Tibial nerve (tissue), 4 donors: ENCODE measurements around the gene KDM2A. TPM values are rescaled to one million over a fixed set of nuclear protein-coding genes. Genes with fewer than 3 reads are reported as not detected.

ENCODE experiments used
- DNase-seq, 2 donors: peaks; one replicate each; pipeline ENCODE4 v3.0.0-alpha.2; 2019; ENCODE audit warnings: low spot score in 2 of 2
- H3K27ac ChIP-seq, 4 donors: fragments of 200-600 bp; sonication (generic) in 3 of 4; one replicate each; pipeline ENCODE4 v1.5.1; 2017 to 2019; ENCODE audit warnings: mild to moderate bottlenecking in 1 of 4
- H3K27me3 ChIP-seq, 2 donors: fragments of 200-600 bp; sonication (generic) in 1 of 2; one replicate each; pipeline versions ENCODE4 v1.5.1 to v1.6.0; 2017 to 2019
- H3K36me3 ChIP-seq, 3 donors: fragments of 200-600 bp; sonication (generic); one replicate each; pipeline ENCODE4 v1.5.1; 2018 to 2019
- H3K4me1 ChIP-seq, 4 donors: fragments of 200-600 bp; sonication (generic) in 3 of 4; one replicate each; pipeline ENCODE4 v1.5.1; 2017 to 2019
- H3K4me3 ChIP-seq, 4 donors: fragments of 200-600 bp; sonication (generic) in 3 of 4; one replicate each; pipeline ENCODE4 v1.5.1; 2017 to 2019; ENCODE audit warnings: mild to moderate bottlenecking in 1 of 4, moderate library complexity in 1 of 4
- H3K9me3 ChIP-seq, 4 donors: fragments of 200-600 bp; sonication (generic) in 3 of 4; one replicate each; pipeline ENCODE4 v1.5.1; 2017 to 2019
- EP300 ChIP-seq, 2 donors: sonication (generic); formaldehyde crosslinking; IDR thresholded peaks; one replicate each; pipeline ENCODE4 v1.6.1; 2017; ENCODE audit warnings: antibody characterized with exemption in 2 of 2, mild to moderate bottlenecking in 1 of 2
- POLR2A ChIP-seq, 2 donors: fragments of 450-650 bp; IDR thresholded peaks; one replicate each; pipeline ENCODE4 v1.6.1; 2017; ENCODE audit warnings: antibody characterized with exemption in 2 of 2, mild to moderate bottlenecking in 2 of 2, moderate library complexity in 2 of 2
- WGBS, 2 donors: methylation state at CpG; one replicate each; pipeline ENCODE4 v1.1.5; 2018; 5-methylcytosine and 5-hydroxymethylcytosine counted together
- total RNA-seq, 4 donors: library from RNA; depleted of rRNA; stranded (reverse); fragments of >200 nt; gene quantifications; one replicate each; pipeline ENCODE4 v1.1.0, GENCODE V29; 2016
- TF ChIP-seq, protein P1 (sequence below), 5 experiments: fragments of 200-600 bp in 3 of 5; fragments of 450-650 bp in 2 of 5; sonication (generic) in 3 of 5; IDR thresholded peaks; one replicate each; pipeline ENCODE4 v1.5.1; 2016 to 2019; ENCODE audit warnings: antibody characterized with exemption in 5 of 5, mild to moderate bottlenecking in 3 of 5, moderate library complexity in 2 of 5

KDM2A gene
- total RNA-seq, 4 donors from 2014 or later: 40.9 to 106 (median 67.4) TPM

DNA sequence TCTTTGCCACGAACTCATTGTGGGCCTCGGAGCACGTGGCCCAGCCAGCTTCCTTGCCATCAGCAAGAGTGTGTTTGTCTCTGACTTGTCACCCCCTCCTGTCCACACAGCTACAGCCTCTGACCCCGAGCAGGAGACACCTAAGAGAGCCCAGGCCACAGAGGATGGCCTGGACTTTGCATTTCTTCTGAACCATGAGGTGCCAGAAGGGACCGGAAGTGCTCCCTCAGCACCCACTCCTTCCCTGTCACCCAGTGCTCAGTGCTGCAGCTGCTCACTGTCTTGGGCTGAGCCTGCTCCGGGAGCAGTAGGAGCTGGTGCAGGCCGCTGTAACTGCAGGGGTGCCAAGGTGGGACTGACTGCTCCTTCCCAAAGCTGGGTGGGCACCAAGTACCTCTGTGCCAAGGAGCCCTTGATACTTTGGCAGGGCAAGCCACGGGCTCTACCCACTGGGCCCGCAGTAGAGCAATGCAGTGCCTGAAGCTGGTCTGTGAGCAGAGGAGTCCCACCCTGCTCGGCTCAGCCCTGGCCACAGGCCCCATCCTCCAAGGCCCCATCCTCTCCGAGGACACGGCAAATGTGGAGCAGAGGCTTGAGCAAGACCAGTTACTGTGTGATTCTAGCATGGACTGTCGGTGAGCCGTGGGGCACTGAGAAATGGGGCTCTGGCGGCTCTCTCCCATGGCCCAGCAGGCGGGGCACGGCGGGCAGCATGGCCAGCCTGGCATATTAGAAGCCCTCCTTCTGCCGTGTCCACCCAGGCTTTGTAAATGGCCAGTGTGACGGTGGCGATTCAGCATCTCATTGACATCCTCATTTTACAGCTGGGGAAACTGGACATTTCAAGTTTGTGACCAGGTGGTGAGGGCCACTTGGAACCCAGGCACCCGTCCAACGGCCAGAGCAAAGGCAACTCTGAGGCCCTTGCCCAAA lies 153.5 kb downstream of the KDM2A start:
- H3K4me1 ChIP-seq: peaks cover 5 to 100% (median 100%) of the 10 kb centered on the region in 4 donors
- 65 to 66% methylated on average over 21 of the region's 23 CpGs for WGBS, 2 donors
- no peaks in the 10 kb centered on the region for H3K27me3 ChIP-seq
- DNase-seq: peak in 1 of 2 donors; percentile 11
- peaks cover 0 to 10% (median 4%) of the 10 kb centered on the region in 3 donors for H3K36me3 ChIP-seq
- no peak overlapping the region for H3K4me3 ChIP-seq
- H3K9me3 ChIP-seq: no peaks in the 10 kb centered on the region
- H3K27ac ChIP-seq: peak overlapping the region; percentile 26 to 98 (median 93)
- TF ChIP-seq POLR2A (IDR thresholded peaks at IDR 0.05): no peak
- TF ChIP-seq EP300 (IDR thresholded peaks at IDR 0.05): no peak

DNA sequence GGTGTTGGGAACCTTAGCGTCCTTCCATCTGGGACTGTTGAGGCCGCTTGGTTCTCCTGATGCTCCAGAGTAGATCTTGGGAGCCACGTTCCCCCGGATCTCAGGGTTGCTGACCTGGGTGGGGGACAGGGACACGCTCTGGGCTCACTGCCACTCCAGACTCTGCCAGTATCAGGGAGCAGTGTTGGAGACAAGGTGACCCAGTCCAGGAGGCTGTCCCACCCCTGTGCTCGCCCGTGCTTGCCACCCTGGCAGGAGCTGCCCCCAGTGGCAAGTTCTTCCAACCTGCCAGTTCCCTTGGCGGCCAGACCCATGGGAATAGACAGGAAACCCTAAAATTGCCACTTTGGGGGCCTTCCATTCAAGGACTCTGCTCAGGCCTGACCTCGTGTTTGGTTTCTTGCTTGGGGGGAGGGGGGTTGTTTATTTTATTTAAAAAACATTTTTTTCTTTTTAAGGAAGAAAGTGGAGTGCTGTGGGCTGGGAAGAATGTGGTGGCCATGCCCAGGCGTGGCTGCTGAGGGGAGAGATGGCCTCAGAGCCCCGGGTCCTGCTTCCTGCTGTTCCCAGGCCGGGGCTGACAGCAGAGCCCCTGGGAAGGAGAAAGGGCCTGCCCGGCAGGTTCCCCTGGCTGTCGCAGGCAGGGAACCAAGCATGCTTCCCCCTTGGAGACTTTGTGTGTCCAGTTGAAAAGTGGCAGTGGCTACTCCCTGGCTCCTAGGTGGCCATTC lies 154.4 kb downstream of the KDM2A start:
- no peaks in the 10 kb centered on the region for H3K27me3 ChIP-seq
- no peaks in the 10 kb centered on the region for H3K9me3 ChIP-seq
- peaks cover 5 to 100% (median 100%) of the 10 kb centered on the region in 4 donors for H3K4me1 ChIP-seq
- DNase-seq: peak in 1 of 2 donors; percentile 10
- no peak overlapping the region for H3K4me3 ChIP-seq
- peak overlapping the region; percentile 26 to 98 (median 93) for H3K27ac ChIP-seq
- TF ChIP-seq EP300 (IDR thresholded peaks at IDR 0.05) (no peak), POLR2A (IDR thresholded peaks at IDR 0.05) (no peak)
- TF ChIP-seq, protein P1, sequence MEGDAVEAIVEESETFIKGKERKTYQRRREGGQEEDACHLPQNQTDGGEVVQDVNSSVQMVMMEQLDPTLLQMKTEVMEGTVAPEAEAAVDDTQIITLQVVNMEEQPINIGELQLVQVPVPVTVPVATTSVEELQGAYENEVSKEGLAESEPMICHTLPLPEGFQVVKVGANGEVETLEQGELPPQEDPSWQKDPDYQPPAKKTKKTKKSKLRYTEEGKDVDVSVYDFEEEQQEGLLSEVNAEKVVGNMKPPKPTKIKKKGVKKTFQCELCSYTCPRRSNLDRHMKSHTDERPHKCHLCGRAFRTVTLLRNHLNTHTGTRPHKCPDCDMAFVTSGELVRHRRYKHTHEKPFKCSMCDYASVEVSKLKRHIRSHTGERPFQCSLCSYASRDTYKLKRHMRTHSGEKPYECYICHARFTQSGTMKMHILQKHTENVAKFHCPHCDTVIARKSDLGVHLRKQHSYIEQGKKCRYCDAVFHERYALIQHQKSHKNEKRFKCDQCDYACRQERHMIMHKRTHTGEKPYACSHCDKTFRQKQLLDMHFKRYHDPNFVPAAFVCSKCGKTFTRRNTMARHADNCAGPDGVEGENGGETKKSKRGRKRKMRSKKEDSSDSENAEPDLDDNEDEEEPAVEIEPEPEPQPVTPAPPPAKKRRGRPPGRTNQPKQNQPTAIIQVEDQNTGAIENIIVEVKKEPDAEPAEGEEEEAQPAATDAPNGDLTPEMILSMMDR (IDR thresholded peaks at IDR 0.05): no peak
- peaks cover 0 to 12% (median 4%) of the 10 kb centered on the region in 3 donors for H3K36me3 ChIP-seq
- WGBS, 2 donors: 50 to 55% methylated on average over 13 of the region's 14 CpGs

DNA sequence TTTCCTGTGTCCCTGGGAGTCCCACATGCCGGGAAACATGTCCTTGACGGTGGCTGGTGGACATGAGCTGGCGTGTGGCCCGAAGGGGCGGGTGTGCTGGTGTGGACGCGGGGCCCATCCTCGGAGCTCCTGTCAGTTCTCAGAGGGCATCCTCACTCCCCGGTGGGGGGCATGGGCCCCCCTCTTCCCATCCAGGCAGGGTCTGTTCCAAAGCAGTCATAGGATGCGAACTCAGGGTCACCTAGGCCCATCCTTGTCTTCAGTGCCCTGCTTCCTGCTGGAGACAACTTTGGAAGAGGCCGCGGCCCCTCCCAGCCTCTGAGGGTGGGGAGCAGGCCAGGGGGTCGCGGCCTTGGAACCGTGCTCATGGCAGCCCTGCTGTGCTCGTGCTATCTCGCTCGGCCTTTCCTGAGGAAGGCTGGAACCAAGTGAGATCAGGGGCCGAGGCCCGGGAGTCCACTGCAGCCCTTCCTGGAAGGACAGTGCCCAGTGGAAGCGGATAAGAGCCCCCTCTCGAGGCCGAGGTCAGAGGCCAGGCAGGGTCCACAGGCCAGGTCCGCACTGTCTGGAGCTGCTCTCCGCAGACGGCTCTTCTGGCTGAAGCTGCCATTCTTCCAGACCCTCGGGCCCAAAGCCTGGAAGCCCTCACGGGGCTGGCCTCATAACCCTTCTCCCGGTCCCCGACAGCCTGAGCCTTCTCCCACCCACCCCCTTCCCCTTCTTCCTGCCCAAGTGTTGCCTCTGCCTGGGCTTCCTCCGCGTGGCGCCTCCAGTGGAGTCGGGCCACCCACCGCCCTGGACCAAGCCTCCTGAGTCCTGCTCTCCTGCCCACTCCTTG lies 155.9 kb downstream of the KDM2A start:
- H3K4me3 ChIP-seq: peak overlapping the region in 1 of 4 donors; percentile 6
- no peak for TF ChIP-seq EP300 (IDR thresholded peaks at IDR 0.05)
- TF ChIP-seq, protein P1 (IDR thresholded peaks at IDR 0.05): no peak
- TF ChIP-seq POLR2A (IDR thresholded peaks at IDR 0.05): no peak
- H3K27me3 ChIP-seq: no peaks in the 10 kb centered on the region
- 32 to 36% methylated on average over 25 of the region's 35 CpGs for WGBS, 2 donors
- no peak for DNase-seq
- H3K36me3 ChIP-seq: peaks cover 0 to 28% (median 10%) of the 10 kb centered on the region in 3 donors
- peaks cover 0 to 100% (median 94%) of the 10 kb centered on the region in 4 donors for H3K4me1 ChIP-seq
- H3K27ac ChIP-seq: peak overlapping the region; percentile 53 to 98 (median 93)
- H3K9me3 ChIP-seq: no peaks in the 10 kb centered on the region

DNA sequence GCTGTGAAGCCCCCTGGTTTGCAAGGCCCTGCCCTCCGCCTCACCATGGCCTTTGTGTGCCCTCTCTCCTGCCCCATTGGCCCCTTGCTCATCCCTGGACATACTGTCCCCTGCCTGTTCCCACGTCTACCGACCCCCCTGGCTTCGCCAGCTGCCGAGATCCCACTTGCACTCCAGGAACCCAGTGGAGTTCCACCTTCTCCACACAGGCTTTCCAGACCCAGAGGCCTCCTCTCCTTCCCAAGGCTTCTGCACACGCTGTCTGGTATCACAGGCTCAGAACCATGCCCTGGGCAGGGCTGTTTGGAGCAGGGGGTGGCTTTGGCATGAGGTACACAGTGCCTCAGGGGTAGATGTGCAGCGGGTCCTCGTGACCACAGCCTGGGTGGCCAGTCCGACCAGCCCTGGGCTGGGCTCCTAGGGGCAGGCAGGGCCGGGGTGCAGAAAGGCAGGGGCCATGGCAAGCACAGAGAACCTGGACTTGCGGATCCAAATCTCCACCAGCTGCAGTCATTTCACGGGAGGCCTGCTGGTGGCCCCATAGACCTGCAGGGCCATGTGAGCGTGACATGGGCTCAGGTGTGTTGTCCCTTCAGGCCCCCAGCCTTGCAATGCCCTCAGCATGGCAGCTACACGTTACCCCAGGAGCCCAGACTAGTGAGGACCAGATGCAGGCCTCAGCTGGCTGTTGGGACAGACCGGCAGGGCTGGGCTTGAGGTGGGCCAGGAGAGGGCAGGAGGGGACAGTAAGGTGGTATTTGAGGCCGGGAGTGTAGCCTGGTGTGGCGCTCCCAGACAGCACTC lies 156.7 kb downstream of the KDM2A start:
- peaks cover 0 to 100% (median 88%) of the 10 kb centered on the region in 4 donors for H3K4me1 ChIP-seq
- no peak overlapping the region for H3K4me3 ChIP-seq
- no peaks in the 10 kb centered on the region for H3K27me3 ChIP-seq
- 73 to 79% methylated on average over 15 to 17 of the region's 17 CpGs for WGBS, 2 donors
- DNase-seq: no peak
- peak overlapping the region; percentile 55 to 98 (median 93) for H3K27ac ChIP-seq
- no peaks in the 10 kb centered on the region for H3K9me3 ChIP-seq
- TF ChIP-seq, protein P1 (IDR thresholded peaks at IDR 0.05): no peak
- TF ChIP-seq EP300 (IDR thresholded peaks at IDR 0.05) (no peak), POLR2A (IDR thresholded peaks at IDR 0.05) (no peak)
- peaks cover 0 to 36% (median 18%) of the 10 kb centered on the region in 3 donors for H3K36me3 ChIP-seq
